GM10266 (cell line): ENCODE results near the gene UNC5C.

Source experiments
- DNase-seq: peaks from one replicate; pipeline ENCODE4 v3.0.0; 2012; ENCODE audit errors: extremely low spot score
- CTCF ChIP-seq: IDR thresholded peaks from 2 replicates; pipeline ENCODE4 v1.5.1; 2012; ENCODE audit warnings: mild to moderate bottlenecking, low read depth; ENCODE audit not compliant: control insufficient read depth, insufficient read depth; ENCODE audit errors: missing control alignments

UNC5C gene

GRCh38 chr4:95251568-95251967 is 297.2 kb downstream of the UNC5C start:
- no peak for TF ChIP-seq CTCF
- DNase-seq, result no peak

- no peak for DNase-seq
- TF ChIP-seq CTCF, result no peak
These were observed 298.1 kb downstream of the UNC5C start for GRCh38 chr4:95250544-95251137.

- TF ChIP-seq CTCF, result no peak
- no peak for DNase-seq
These were observed 299.2 kb downstream of the UNC5C start for GRCh38 chr4:95249426-95250021.

- TF ChIP-seq CTCF, result no peak
- no peak for DNase-seq
These were observed 299.9 kb downstream of the UNC5C start for GRCh38 chr4:95248720-95249425.

- TF ChIP-seq CTCF, result no peak
- DNase-seq, result no peak
These were observed 304.9 kb downstream of the UNC5C start for GRCh38 chr4:95243892-95244291.

- DNase-seq, result no peak
- no peak for TF ChIP-seq CTCF
These were observed 310.2 kb downstream of the UNC5C start for GRCh38 chr4:95238554-95238953.
